Vagina (tissue), 2 donors: ENCODE measurements around the gene TPRKB. TPM values are rescaled to one million over a fixed set of nuclear protein-coding genes. Genes with fewer than 3 reads are reported as not detected.

ENCODE experiments used
- DNase-seq, 2 donors: peaks; one replicate each; pipeline ENCODE4 v3.0.0-alpha.2; 2017; ENCODE audit errors: extremely low spot score in 2 of 2
- H3K27ac ChIP-seq: fragments of 200-600 bp; sonication (generic); one replicate; pipeline ENCODE4 v1.5.1; 2019
- H3K27me3 ChIP-seq: fragments of 200-600 bp; sonication (generic); one replicate; pipeline ENCODE4 v1.5.1; 2019
- H3K36me3 ChIP-seq, 2 donors: fragments of 200-600 bp; sonication (generic); one replicate each; pipeline ENCODE4 v1.5.1; 2017 to 2019
- H3K4me1 ChIP-seq: fragments of 200-600 bp; sonication (generic); one replicate; pipeline ENCODE4 v1.5.1; 2019
- H3K4me3 ChIP-seq, 2 donors: fragments of 200-600 bp; sonication (generic); 1 replicate in 1 of 2; 2 replicates in 1 of 2; pipeline ENCODE4 v1.5.1; 2016 to 2019
- H3K9me3 ChIP-seq: fragments of 200-600 bp; sonication (generic); one replicate; pipeline ENCODE4 v1.5.1; 2019
- POLR2A ChIP-seq, 2 donors: fragments of 450-650 bp; IDR thresholded peaks; one replicate each; pipeline ENCODE4 v1.6.1; 2017; ENCODE audit warnings: antibody characterized with exemption in 2 of 2, mild to moderate bottlenecking in 2 of 2, moderate library complexity in 2 of 2
- POLR2AphosphoS5 ChIP-seq, 2 donors: sonication (generic); formaldehyde crosslinking; IDR thresholded peaks; one replicate each; pipeline ENCODE4 v1.9.0; 2017; ENCODE audit warnings: antibody characterized with exemption in 2 of 2, mild to moderate bottlenecking in 2 of 2, low read depth in 1 of 2; ENCODE audit not compliant: insufficient read depth in 1 of 2
- intact Hi-C: fragments of 100-400 bp; cut with DNase I; formaldehyde crosslinking; loops from one replicate; pipeline ENCODE4 v1.15.1; 2023
- total RNA-seq: library from RNA; depleted of rRNA; stranded (reverse); fragments of >200 nt; gene quantifications from one replicate; pipeline ENCODE4 v1.2.3, GENCODE V29; 2016
- TF ChIP-seq, protein P1 (sequence below), 3 experiments: fragments of 450-650 bp in 2 of 3; fragments of 200-600 bp in 1 of 3; sonication (generic) in 1 of 3; IDR thresholded peaks; one replicate each; pipeline ENCODE4 v1.5.1; 2017 to 2019; ENCODE audit warnings: antibody characterized with exemption in 3 of 3, mild to moderate bottlenecking in 2 of 3, moderate library complexity in 2 of 3

The TPRKB gene
- total RNA-seq, 1 donor from 2014 or later = 18.9 TPM

DNA sequence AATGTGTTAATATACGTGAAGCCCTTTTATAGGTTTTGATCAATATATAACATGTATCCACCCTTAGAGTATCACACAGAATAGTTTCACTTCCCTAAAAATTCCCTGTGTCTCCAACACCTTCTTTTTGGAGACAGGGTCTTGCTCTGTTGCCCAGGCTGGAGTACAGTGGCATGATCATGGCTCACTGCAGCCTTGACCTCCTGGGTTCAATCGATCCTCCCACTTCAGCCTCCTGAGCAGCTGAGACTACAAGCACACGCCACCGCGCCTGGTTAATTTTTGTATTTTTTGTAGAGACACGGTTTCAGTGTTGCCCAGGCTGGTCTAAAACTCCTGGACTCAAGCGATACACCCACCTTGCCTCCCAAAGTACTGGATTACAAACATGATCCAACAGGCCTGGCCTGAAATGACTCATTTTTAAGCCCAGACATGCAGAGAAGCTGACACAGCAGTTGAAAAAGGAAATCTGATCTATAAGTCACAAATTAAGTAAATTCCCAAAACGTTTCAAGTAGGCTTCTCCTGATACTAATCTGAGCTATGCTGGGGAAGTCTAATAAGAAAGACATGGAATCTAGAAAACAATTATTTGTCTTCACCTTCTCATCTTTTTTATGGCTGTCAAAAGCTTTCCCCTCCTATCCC, 39.8 kb upstream of the TPRKB start:
- no peak for TF ChIP-seq POLR2AphosphoS5 (IDR thresholded peaks at IDR 0.05; ENCODE audit: insufficient read depth in 1 of 2, low read depth in 1 of 2)
- TF ChIP-seq, protein P1, sequence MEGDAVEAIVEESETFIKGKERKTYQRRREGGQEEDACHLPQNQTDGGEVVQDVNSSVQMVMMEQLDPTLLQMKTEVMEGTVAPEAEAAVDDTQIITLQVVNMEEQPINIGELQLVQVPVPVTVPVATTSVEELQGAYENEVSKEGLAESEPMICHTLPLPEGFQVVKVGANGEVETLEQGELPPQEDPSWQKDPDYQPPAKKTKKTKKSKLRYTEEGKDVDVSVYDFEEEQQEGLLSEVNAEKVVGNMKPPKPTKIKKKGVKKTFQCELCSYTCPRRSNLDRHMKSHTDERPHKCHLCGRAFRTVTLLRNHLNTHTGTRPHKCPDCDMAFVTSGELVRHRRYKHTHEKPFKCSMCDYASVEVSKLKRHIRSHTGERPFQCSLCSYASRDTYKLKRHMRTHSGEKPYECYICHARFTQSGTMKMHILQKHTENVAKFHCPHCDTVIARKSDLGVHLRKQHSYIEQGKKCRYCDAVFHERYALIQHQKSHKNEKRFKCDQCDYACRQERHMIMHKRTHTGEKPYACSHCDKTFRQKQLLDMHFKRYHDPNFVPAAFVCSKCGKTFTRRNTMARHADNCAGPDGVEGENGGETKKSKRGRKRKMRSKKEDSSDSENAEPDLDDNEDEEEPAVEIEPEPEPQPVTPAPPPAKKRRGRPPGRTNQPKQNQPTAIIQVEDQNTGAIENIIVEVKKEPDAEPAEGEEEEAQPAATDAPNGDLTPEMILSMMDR (IDR thresholded peaks at IDR 0.05) = no peak
- TF ChIP-seq POLR2A (IDR thresholded peaks at IDR 0.05) = no peak
- intact Hi-C loops = no loop called here
- Histone ChIP-seq H3K4me1 (peaks cover 27% of the 10 kb centered on the region), H3K4me3 (no peak overlapping the region), H3K27me3 (no peaks in the 10 kb centered on the region), H3K9me3 (no peaks in the 10 kb centered on the region), H3K27ac (no peak overlapping the region), H3K36me3 (peaks cover 0 to 36% of the 10 kb centered on the region in 2 donors)
- DNase-seq = no peak

- no peaks in the 10 kb centered on the region for H3K27me3 ChIP-seq
- H3K36me3 ChIP-seq = peaks cover 0 to 40% of the 10 kb centered on the region in 2 donors
- TF ChIP-seq POLR2AphosphoS5 (IDR thresholded peaks at IDR 0.05; ENCODE audit: insufficient read depth in 1 of 2, low read depth in 1 of 2) = no peak
- TF ChIP-seq, protein P1 (IDR thresholded peaks at IDR 0.05) = no peak
- no peak overlapping the region for H3K27ac ChIP-seq
- H3K4me3 ChIP-seq = no peak overlapping the region
- DNase-seq = no peak
- H3K9me3 ChIP-seq = no peaks in the 10 kb centered on the region
- intact Hi-C loops = no loop called here
- H3K4me1 ChIP-seq = peaks cover 27% of the 10 kb centered on the region
These were observed 39.2 kb upstream of the TPRKB start for GRCh38 chr2:73776381-73776780.

GRCh38 chr2:73772819-73773218, 35.7 kb upstream of the TPRKB start:
- intact Hi-C loops = no loop called here
- H3K4me3 ChIP-seq = no peak overlapping the region
- H3K27me3 ChIP-seq = no peaks in the 10 kb centered on the region
- H3K36me3 ChIP-seq = peaks cover 0 to 54% of the 10 kb centered on the region in 2 donors
- H3K27ac ChIP-seq = no peak overlapping the region
- peaks cover 14% of the 10 kb centered on the region for H3K4me1 ChIP-seq
- TF ChIP-seq POLR2A (IDR thresholded peaks at IDR 0.05) = no peak
- DNase-seq = no peak
- H3K9me3 ChIP-seq = no peaks in the 10 kb centered on the region

DNA sequence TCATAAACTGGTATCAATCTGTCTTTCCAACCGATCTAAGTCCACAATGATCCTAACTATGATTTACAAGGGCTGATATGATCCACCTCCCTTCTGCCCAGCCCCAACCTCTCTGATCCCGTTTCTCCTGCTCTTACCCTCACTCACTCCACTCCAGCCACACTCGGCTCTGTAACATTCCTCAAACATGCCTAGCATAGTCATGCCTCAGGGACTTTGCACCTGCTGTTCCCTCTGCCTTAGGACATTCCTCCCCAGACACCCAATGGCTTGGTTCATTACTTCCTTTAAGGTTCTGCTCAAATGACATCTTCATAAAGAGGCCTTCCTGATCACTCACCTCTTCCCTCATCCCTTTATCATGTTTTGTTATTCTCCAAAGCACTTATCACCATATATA, 33.6 kb upstream of the TPRKB start:
- TF ChIP-seq POLR2AphosphoS5 (IDR thresholded peaks at IDR 0.05; ENCODE audit: insufficient read depth in 1 of 2, low read depth in 1 of 2) (no peak), POLR2A (IDR thresholded peaks at IDR 0.05) (no peak)
- TF ChIP-seq, protein P1 (IDR thresholded peaks at IDR 0.05) = no peak
- no peak overlapping the region for H3K4me3 ChIP-seq
- no peak for DNase-seq
- H3K27me3 ChIP-seq = no peaks in the 10 kb centered on the region
- intact Hi-C loops = no loop called here
- no peak overlapping the region for H3K27ac ChIP-seq
- no peaks in the 10 kb centered on the region for H3K4me1 ChIP-seq
- peaks cover 0 to 70% of the 10 kb centered on the region in 2 donors for H3K36me3 ChIP-seq
- H3K9me3 ChIP-seq = no peaks in the 10 kb centered on the region

GRCh38 chr2:73766994-73767393, 29.8 kb upstream of the TPRKB start:
- DNase-seq = no peak
- intact Hi-C loops = no loop called here
- no peak for TF ChIP-seq POLR2AphosphoS5 (IDR thresholded peaks at IDR 0.05; ENCODE audit: insufficient read depth in 1 of 2, low read depth in 1 of 2)
- TF ChIP-seq POLR2A (IDR thresholded peaks at IDR 0.05) = no peak
- TF ChIP-seq, protein P1 (IDR thresholded peaks at IDR 0.05) = no peak
- Histone ChIP-seq H3K27ac (no peak overlapping the region), H3K4me3 (no peak overlapping the region), H3K4me1 (no peaks in the 10 kb centered on the region), H3K36me3 (peaks cover 0 to 68% of the 10 kb centered on the region in 2 donors), H3K9me3 (no peaks in the 10 kb centered on the region), H3K27me3 (no peaks in the 10 kb centered on the region)
